Measurements from ENCODE around the gene HMCN2. TPM values are rescaled to one million over a fixed set of nuclear protein-coding genes. Genes with fewer than 3 reads are reported as not detected.

Gene HMCN2
- total RNA-seq, 1 donor from 2014 or later = 9.3 TPM

DNA sequence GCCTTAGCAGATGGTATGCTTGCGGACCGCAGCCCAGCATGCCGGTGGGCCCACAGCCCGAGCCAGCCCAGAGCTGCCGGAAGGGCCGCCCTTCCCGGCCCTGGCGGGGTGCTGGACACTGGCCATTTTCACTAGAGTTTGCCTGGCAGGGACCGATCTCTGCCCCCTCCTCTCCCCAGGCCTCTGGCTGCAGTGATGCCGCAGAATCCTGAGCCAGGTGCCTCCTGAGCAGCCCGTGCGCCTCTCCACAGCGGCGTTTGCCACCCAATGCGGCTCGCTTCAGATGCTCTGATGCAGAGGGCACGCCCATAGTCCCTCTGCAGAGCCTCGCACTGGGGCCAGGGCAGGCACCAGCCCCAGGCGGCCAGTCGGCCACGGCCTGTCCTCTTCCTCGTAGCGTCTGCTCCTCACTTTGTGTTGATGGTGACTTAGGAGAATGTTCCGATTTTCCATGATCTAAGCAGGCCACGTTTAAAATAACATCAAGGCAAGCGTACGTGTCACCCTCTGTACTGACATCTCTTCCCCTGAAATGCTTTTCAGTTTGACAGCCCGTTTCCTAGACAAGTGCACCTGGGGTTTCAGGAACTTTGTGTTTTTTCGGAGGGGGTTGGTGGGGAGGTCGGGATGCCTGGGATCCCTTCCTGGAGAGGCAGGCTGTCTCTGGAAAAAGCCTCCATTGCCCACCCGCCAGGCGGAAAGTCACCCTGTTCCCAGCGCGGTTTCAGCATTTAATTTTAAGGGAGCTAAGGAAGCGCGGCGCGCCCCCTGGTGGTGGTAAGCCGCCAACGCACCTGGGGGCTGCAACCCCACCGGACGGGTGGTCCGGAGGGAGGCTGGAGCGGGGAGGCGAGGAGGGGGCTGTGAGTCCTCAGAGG lies 29.8 kb upstream of the HMCN2 start:
- Mint-ChIP-seq H3K9me3 (ENCODE audit: unreplicated experiment) (peaks cover 11% of the 10 kb centered on the region), H3K4me1 (ENCODE audit: low read depth, unreplicated experiment) (peaks cover 33% of the 10 kb centered on the region), H3K4me3 (ENCODE audit: unreplicated experiment) (peak overlapping the region; percentile 21), H3K27ac (ENCODE audit: unreplicated experiment) (peak overlapping the region; percentile 67), H3K27me3 (ENCODE audit: unreplicated experiment) (peaks cover 7% of the 10 kb centered on the region), H3K36me3 (ENCODE audit: unreplicated experiment) (no peaks in the 10 kb centered on the region)
- TF ChIP-seq, protein P1, sequence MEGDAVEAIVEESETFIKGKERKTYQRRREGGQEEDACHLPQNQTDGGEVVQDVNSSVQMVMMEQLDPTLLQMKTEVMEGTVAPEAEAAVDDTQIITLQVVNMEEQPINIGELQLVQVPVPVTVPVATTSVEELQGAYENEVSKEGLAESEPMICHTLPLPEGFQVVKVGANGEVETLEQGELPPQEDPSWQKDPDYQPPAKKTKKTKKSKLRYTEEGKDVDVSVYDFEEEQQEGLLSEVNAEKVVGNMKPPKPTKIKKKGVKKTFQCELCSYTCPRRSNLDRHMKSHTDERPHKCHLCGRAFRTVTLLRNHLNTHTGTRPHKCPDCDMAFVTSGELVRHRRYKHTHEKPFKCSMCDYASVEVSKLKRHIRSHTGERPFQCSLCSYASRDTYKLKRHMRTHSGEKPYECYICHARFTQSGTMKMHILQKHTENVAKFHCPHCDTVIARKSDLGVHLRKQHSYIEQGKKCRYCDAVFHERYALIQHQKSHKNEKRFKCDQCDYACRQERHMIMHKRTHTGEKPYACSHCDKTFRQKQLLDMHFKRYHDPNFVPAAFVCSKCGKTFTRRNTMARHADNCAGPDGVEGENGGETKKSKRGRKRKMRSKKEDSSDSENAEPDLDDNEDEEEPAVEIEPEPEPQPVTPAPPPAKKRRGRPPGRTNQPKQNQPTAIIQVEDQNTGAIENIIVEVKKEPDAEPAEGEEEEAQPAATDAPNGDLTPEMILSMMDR (IDR thresholded peaks at IDR 0.05; ENCODE audit: partially characterized antibody, unreplicated experiment) = peak; percentile 100
- peak; percentile 83 for DNase-seq

DNA sequence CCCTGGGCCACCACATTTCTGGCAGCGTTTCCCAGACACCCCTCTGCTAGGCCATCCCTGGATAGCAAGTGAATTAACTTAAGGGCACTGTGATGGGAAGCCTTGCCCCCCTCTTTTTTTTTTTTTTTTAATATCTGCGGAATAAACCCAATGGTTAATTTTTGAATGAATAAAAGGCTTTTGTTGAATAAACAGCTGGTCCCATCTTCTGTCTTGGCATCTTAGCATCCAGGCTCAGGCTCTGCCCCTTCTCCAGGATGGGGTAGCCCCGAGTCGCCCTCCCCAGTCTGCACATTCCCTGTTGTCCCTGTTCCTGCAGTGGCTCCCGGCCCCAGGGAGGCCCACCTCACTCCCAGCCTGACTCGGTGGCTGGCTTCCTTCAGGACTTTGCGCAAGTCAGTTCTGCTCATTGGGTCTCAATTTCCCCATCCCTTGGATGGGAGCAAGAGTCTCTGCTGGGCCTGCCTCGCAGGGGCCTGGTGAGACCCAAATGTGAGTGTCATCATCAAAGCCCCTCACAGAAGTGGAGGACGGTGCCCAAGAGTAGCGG lies 29.0 kb upstream of the HMCN2 start:
- no peaks in the 10 kb centered on the region for H3K36me3 Mint-ChIP-seq (ENCODE audit: unreplicated experiment)
- no peak for DNase-seq
- H3K4me1 Mint-ChIP-seq (ENCODE audit: low read depth, unreplicated experiment) = peaks cover 34% of the 10 kb centered on the region
- H3K27me3 Mint-ChIP-seq (ENCODE audit: unreplicated experiment) = peaks cover 9% of the 10 kb centered on the region
- TF ChIP-seq, protein P1 (IDR thresholded peaks at IDR 0.05; ENCODE audit: partially characterized antibody, unreplicated experiment) = peak; percentile 48
- no peak overlapping the region for H3K4me3 Mint-ChIP-seq (ENCODE audit: unreplicated experiment)
- peaks cover 13% of the 10 kb centered on the region for H3K9me3 Mint-ChIP-seq (ENCODE audit: unreplicated experiment)
- no peak overlapping the region for H3K27ac Mint-ChIP-seq (ENCODE audit: unreplicated experiment)

DNA sequence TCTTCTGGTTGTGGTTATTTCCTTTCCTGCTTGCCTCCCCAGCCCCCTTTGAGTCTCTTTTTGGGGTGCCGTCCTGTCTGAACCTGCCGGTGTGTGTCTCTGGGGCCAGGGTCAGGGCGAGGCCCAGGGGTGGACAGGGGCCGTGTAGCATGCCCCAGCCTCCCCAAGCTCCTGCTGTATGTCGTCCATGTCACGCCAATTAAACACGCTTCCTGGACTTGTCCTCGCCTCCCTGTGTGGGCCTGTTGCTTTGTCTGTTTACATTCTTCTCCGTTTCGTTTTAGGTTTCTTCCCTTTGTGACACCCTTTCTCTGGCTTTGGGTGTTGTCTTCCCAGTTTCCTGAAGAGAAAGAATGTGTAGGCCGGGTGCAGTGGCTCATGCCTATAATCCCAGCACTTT lies 28.5 kb upstream of the HMCN2 start:
- no peak overlapping the region for H3K27ac Mint-ChIP-seq (ENCODE audit: unreplicated experiment)
- H3K36me3 Mint-ChIP-seq (ENCODE audit: unreplicated experiment) = no peaks in the 10 kb centered on the region
- no peak for DNase-seq
- H3K4me1 Mint-ChIP-seq (ENCODE audit: low read depth, unreplicated experiment) = peaks cover 34% of the 10 kb centered on the region
- TF ChIP-seq, protein P1 (IDR thresholded peaks at IDR 0.05; ENCODE audit: partially characterized antibody, unreplicated experiment) = no peak
- H3K9me3 Mint-ChIP-seq (ENCODE audit: unreplicated experiment) = peaks cover 13% of the 10 kb centered on the region
- no peak overlapping the region for H3K4me3 Mint-ChIP-seq (ENCODE audit: unreplicated experiment)
- H3K27me3 Mint-ChIP-seq (ENCODE audit: unreplicated experiment) = peaks cover 11% of the 10 kb centered on the region

DNA sequence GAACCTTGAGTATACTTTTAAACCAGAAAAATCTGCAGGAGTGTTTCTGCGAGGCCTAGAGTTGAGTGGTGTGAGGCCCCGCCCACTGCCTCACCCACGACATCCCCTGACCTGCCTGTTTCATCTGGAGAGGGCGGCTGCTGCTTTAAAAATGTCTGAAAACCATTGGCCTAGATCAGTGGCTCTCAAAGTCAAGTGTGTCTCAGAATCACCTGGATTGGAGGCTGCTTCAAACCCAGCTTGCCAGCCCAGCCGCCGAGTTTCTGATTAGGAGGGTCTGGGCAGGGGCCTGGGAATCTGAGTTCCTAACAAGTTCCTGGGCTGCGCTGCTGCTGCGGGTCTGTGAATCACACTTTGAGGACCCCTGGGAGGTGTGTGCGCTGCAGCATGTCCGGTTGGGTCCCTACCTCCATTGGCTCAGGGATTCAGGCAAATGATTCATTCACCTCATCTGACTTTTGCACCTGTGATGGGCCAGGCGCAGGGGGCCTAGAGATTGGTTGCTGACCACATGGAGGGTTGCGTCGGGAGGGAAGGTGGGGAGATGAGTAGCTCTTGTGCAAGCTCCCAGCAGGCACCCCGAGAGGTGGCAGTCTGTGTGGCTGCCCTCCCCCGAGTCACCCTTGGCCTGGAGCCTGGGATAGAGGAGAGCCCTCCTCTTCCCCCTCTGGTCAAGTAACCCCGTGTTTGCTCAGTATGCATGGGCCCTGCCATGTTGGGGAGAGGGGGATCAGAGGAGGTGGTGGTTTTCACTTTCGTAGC lies 27.6 kb upstream of the HMCN2 start:
- Mint-ChIP-seq H3K4me3 (ENCODE audit: unreplicated experiment) (no peak overlapping the region), H3K27ac (ENCODE audit: unreplicated experiment) (no peak overlapping the region), H3K4me1 (ENCODE audit: low read depth, unreplicated experiment) (peaks cover 34% of the 10 kb centered on the region), H3K36me3 (ENCODE audit: unreplicated experiment) (no peaks in the 10 kb centered on the region), H3K27me3 (ENCODE audit: unreplicated experiment) (peaks cover 11% of the 10 kb centered on the region), H3K9me3 (ENCODE audit: unreplicated experiment) (peaks cover 12% of the 10 kb centered on the region)
- TF ChIP-seq, protein P1 (IDR thresholded peaks at IDR 0.05; ENCODE audit: partially characterized antibody, unreplicated experiment) = no peak
- DNase-seq = no peak

Data from glutamatergic neuron (in vitro differentiated cells).